ENCODE measurements around the gene TLE2.
"Not testable (repeated sequence)": the region's sequence is repeated elsewhere in the genome, so short reads cannot be mapped to it uniquely, and the experiment has no call there.

TLE2 gene

DNA sequence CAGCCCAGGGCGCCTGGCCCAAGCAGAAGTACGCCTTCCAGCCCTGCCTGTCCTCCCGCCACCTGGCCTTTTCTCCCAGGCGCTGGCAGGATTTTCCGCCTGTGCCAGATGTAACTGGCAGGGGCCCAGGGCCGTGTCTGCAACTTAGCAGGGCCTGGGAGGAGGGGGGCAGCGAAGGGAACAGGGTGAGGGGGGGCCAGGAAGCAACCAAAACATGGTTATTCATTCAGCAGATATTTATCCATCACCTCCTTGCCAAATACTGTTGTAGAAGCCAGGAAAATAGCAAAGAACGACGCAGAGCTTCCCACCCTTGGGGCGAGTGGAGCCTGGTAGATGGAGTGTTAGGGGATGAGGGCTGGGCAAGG, 46.1 kb downstream of the TLE2 start:
- no peak for DNase-seq

GRCh38 chr19:2982561-2982960, 46.5 kb downstream of the TLE2 start:
- DNase-seq = no peak

DNA sequence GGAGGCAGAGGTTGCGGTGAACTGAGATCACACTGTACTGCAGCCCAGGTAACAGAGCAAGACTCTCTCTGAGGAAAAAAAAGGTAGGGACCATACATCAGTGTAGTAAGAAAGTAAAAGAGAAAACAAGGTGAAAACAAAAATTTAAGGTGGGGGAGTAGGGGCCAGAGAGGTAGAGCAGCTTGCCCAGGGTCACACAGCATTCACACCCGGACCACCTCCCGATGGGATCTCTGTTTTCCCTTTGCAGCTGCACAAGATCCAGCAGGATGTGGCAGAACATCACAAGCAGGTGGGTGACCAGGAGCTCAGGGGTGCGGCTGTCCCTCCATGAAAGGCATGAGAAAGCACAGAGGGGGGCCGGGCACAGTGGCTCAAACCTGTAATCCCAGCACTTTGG, 47.2 kb downstream of the TLE2 start:
- DNase-seq = no peak

DNA sequence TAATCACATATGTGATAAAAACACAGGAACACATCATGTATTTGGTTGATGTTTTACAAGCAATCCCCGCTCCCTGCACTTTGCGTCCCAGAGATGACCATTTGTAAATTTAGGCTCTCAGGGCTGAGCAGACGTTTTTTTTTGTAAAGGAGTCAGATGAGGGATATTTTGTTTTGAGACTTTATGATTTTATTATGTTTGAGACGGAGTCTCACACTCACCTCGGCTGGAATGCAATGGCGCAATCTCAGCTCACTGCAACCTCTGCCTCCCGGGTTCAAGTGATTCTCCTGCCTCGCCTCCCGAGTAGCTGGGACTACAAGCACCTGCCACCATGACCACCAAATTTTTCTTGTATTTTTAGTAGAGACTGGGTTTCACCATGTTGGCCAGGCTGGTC, 50.3 kb downstream of the TLE2 start:
- DNase-seq = no peak

DNA sequence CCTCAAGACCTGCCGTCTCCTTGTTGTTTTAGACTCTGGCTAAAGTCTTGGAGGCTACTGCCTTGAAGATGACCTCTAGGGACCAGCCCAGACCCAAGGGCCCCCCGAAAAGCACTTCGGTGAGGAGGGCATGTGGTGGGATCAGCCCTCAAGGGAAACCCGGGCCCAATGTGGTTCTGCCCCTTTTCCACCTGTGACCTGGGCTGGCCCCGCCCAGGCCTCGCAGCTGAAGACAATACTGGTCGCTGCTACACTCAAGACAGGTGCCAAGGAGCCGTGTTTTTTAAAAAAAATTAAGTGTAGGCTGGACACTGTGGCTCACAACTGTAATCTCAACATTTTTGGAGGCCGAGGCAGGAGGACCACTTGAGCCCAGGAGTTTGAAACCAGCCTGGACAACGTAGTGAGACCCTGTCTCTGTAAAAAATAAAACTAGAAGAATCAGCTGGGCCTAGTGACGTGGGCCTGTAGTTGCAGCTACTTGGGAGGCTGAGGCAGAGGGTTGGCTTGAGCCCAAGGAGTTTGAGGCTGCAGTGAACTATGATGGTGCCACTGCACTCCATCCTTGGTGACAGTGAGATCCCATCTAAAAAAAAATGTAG, 50.8 kb downstream of the TLE2 start:
- DNase-seq = no peak

DNA sequence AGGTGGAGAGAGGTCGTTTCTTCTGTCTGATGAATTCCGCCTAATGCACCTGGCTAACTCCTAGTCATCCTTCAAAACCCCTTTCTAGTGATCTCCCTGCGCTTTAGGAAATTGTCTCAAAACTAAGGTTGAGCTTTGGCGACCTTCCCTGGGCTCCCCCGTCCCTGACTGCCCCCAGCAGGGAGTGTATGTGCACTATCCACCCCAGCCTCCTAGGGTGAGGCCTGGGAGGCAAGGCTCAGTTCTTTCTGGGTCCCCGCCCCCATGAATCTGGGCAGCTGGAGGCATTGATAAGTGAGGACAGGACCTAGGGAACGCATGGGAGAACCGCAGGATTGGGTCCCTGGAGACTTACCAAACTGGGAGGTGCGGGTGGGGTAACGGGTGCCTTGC, 51.3 kb downstream of the TLE2 start:
- DNase-seq = no peak

GRCh38 chr19:2977001-2977745, 51.9 kb downstream of the TLE2 start, which contains the start of gene TLE6:
Gene TLE6, plus strand, starts transcription at chr19:2977564. Its CDS starts 670 bp downstream, at chr19:2978234.
- DNase-seq = peak; percentile 96 to 97

GRCh38 chr19:2976609-2977000, 52.5 kb downstream of the TLE2 start:
- no peak for DNase-seq

GRCh38 chr19:2974342-2975041, 54.6 kb downstream of the TLE2 start:
- peak; percentile 95 to 98 for DNase-seq

DNA sequence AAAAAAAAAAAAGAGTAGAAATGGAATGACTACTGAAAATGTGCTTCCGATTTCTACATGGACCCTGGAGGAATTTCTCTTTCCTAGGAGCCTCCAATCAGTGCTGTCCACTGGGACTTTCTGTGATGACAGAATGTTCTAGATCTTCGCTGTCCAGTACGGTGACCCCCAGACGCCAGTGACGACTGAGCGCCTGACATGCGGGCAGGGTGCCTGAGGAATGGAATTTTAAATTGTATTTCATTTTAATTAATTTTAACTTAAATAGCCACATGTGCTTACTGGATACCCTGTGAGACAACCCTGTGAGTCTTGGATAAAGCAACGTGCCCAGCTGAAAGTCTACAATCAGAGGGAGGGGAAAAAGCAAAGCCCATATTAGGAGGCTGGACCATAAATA, 55.9 kb downstream of the TLE2 start:
- no peak for DNase-seq

GRCh38 chr19:2970201-2970835, 58.8 kb downstream of the TLE2 start:
- DNase-seq = peak; percentile 43 to 57

- DNase-seq = peak in 1 of 2 donors; percentile 27
Measured at GRCh38 chr19:2969104-2969504, 60.0 kb downstream of the TLE2 start.

- no peak for DNase-seq
Measured at GRCh38 chr19:2967972-2968371, 61.1 kb downstream of the TLE2 start.

DNA sequence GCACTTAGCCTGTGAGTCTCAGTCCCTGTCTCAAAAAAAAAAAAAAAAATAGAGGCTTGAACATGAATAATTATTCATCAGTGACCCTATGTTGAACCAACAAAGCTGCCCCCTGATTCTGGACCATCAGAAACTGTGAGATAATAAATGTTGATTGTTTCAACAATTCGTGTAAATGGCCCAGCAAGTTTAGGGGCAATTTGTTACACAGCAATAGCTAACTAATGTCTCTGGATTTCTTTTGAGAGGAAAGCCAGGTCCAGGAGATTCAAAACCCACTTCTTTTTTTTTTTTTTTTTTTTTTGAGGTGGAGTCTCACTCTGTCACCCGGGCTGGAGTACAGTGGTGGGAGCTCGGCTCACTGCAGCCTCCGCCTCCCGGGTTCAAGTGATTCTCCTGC, 64.2 kb downstream of the TLE2 start:
- no peak for DNase-seq

- not testable (repeated sequence) for DNase-seq
Measured at GRCh38 chr19:2963631-2964030, 65.4 kb downstream of the TLE2 start.

DNA sequence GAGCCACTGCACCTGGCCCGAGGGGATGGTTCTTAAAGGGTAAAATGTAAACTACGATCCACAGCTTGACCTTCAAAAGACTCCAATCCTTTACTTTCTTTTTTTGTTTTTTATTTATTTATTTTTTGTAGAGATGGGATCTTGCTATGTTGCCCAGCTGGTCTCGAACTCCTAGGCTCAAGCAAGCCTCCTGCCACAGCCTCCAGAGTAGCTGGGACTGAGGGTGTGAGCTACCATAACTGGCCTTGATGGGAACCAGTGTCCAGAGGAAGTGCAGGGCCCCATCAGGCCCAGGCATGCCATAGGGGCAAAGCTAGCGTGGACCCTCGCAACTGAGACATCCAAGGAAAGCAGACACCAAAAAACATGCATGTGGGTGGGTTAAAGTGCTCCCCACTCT, 66.0 kb downstream of the TLE2 start:
- no peak for DNase-seq

- DNase-seq = peak; percentile 61 to 91
Measured at GRCh38 chr19:2962018-2962670, 66.9 kb downstream of the TLE2 start.

- DNase-seq = no peak
Measured at GRCh38 chr19:2960120-2960519, 69.0 kb downstream of the TLE2 start.

- no peak for DNase-seq
Measured at GRCh38 chr19:2957160-2957559, 71.9 kb downstream of the TLE2 start.

DNA sequence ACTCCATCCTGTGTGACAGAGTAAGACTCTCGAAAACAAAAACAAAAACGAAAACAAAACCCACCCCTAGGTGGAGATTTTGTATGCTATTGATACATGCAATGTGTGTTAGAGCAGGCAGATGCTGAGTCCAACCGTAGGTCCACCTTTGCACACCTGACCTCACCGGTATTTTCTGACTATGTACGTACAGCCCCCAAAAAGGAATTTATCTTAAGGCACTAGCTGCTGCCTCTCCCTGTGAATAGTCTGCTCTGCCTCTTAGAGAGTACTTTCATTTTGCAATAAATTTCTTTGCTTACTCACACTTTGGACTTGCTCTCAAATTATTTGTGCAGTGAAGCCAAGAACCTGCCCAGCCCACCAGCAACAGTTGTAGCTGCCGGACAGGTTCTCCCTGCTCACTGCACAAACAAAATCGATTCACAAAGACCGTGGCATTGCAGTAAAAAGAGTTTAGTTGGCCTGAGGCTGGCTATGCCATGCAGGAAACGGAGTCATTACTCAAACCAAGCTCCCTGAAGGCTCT, 76.1 kb downstream of the TLE2 start:
- DNase-seq = no peak

GRCh38 chr19:2950286-2951124, 78.6 kb downstream of the TLE2 start:
- peak; percentile 100 for DNase-seq

DNA sequence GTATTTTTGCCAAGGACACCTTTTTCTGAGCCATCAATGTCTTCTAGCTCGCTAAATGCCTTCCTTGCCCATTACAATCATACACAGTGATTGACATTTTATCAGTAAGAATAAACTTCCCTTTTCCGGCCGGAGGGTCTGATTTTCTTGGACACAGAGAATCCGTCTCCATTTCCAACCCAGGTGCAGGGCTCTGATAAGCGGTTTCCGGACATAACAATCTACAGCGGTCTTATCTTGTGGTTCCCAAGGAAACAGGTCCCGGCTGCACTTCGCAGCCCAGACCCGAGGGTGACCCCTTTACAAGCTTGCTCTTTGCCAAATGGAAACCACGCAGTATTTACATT, 79.2 kb downstream of the TLE2 start:
- DNase-seq = peak; percentile 8 to 39

All from inflammatory macrophage (primary cell).